Activated CD8-positive, alpha-beta T cell treated with anti-CD3 and anti-CD28 coated beads for 36 hours (primary cell): Measurements from ENCODE around the gene KCP. TPM values are rescaled to one million over a fixed set of nuclear protein-coding genes. Genes with fewer than 3 reads are reported as not detected.

Source experiments
- ATAC-seq: fragments of 200-7000 bp; cut with Tn5 transposase; one replicate; pipeline ENCODE4 v1.10.0; 2021; ENCODE audit warnings: mild to moderate bottlenecking, moderate library complexity
- CTCF ChIA-PET: fragments of 350-600 bp; sonication (Branson Sonifier 250); formaldehyde crosslinking; loops from one replicate; lab custom pipeline; 2021; ENCODE audit warnings: antibody characterized with exemption; lab: Charles Lee
- POLR2A ChIA-PET: fragments of 350-600 bp; sonication (Branson Sonifier 250); formaldehyde crosslinking; loops from one replicate; lab custom pipeline; 2021; ENCODE audit warnings: antibody characterized with exemption; lab: Charles Lee
- DNase-seq: peaks from one replicate; pipeline ENCODE4 v3.0.0-alpha.2; 2020
- H3K27ac Mint-ChIP-seq: one replicate; pipeline ENCODE4 v1.8.0; 2021; ENCODE audit warnings: mild to moderate bottlenecking, mixed read lengths
- H3K27me3 Mint-ChIP-seq: one replicate; pipeline ENCODE4 v1.8.0; 2021; ENCODE audit warnings: mixed read lengths
- H3K36me3 Mint-ChIP-seq: one replicate; pipeline ENCODE4 v1.8.0; 2021; ENCODE audit warnings: low read depth, mixed read lengths
- H3K4me1 Mint-ChIP-seq: one replicate; pipeline ENCODE4 v1.8.0; 2021; ENCODE audit warnings: low read depth, mixed read lengths
- H3K4me3 Mint-ChIP-seq: one replicate; pipeline ENCODE4 v1.8.0; 2021; ENCODE audit warnings: mild to moderate bottlenecking, moderate library complexity, mixed read lengths
- H3K9me3 Mint-ChIP-seq: one replicate; pipeline ENCODE4 v1.8.0; 2021; ENCODE audit warnings: mixed read lengths
- CTCF ChIP-seq: fragments of 200-600 bp; IDR thresholded peaks from one replicate; pipeline ENCODE4 v1.8.0; 2022; ENCODE audit warnings: antibody characterized with exemption, mild to moderate bottlenecking
- intact Hi-C: fragments of 100-400 bp; cut with micrococcal nuclease; formaldehyde crosslinking; loops from one replicate; pipeline ENCODE4 v1.10.0; 2022
- total RNA-seq, 2 experiments: library from RNA; stranded (reverse); gene quantifications; one replicate each; pipeline ENCODE4 v1.2.3, GENCODE V29; 2021

KCP gene
- total RNA-seq, 2 experiments from 2014 or later: not detected

- DNase-seq: no peak
- H3K9me3 Mint-ChIP-seq: no peaks in the 10 kb centered on the region
- H3K36me3 Mint-ChIP-seq: no peaks in the 10 kb centered on the region
- H3K4me1 Mint-ChIP-seq: peaks cover 2% of the 10 kb centered on the region
- H3K27ac Mint-ChIP-seq: no peak overlapping the region
- intact Hi-C loops: no loop called here
- peaks cover 9% of the 10 kb centered on the region for H3K27me3 Mint-ChIP-seq
- ATAC-seq: no peak
- no peak overlapping the region for H3K4me3 Mint-ChIP-seq
- ChIA-PET CTCF (interaction anchor here (1.2 to 8.9 kb wide), 5 partner anchors 12 to 278 kb away, joined by 3 to 100 read pairs (median 21); partner anchors contain the start of gene ATP6V1F), POLR2A (interaction anchor here (0.8 kb wide), 1 partner anchor 16 kb away, joined by 3 read pairs; no protein-coding TSS in a partner anchor)
- no peak for TF ChIP-seq CTCF
Observed at GRCh38 chr7:128885370-128886187, 24.9 kb downstream of the KCP start.

- intact Hi-C loops: no loop called here
- Mint-ChIP-seq H3K27me3 (peaks cover 7% of the 10 kb centered on the region), H3K9me3 (no peaks in the 10 kb centered on the region), H3K4me3 (no peak overlapping the region), H3K4me1 (peaks cover 2% of the 10 kb centered on the region), H3K36me3 (no peaks in the 10 kb centered on the region), H3K27ac (no peak overlapping the region)
- ATAC-seq: no peak
- CTCF ChIA-PET: interaction anchor here (0.9 to 8.9 kb wide), 21 partner anchors 12 to 440 kb away, joined by 3 to 100 read pairs (median 4); partner anchors contain the start of genes ATP6V1F and GARIN1A
- no peak for TF ChIP-seq CTCF
- POLR2A ChIA-PET: interaction anchor here (0.8 to 1.5 kb wide), 2 partner anchors 16 to 24 kb away, joined by 3 to 5 read pairs; no protein-coding TSS in a partner anchor
- DNase-seq: no peak
Observed at GRCh38 chr7:128884561-128885369, 25.7 kb downstream of the KCP start.

- Mint-ChIP-seq H3K9me3 (no peaks in the 10 kb centered on the region), H3K36me3 (no peaks in the 10 kb centered on the region), H3K27me3 (peaks cover 4% of the 10 kb centered on the region), H3K27ac (peak overlapping the region; percentile 32), H3K4me3 (peak overlapping the region; percentile 39), H3K4me1 (peaks cover 2% of the 10 kb centered on the region)
- peak; percentile 95 for TF ChIP-seq CTCF
- ATAC-seq: peak; percentile 82
- peak; percentile 92 for DNase-seq
- CTCF ChIA-PET: interaction anchor here (0.6 to 8.9 kb wide), 63 partner anchors 9 to 459 kb away, joined by 3 to 100 read pairs (median 3); partner anchors contain the start of genes ATP6V1F, CALU and GARIN1A
- intact Hi-C loops: no loop called here
- POLR2A ChIA-PET: interaction anchor here (0.7 to 1.5 kb wide), 4 partner anchors 15 to 116 kb away, joined by 3 to 5 read pairs (median 4); partner anchors contain the start of gene ATP6V1F
Observed at GRCh38 chr7:128883622-128884448, 26.7 kb downstream of the KCP start.

- Mint-ChIP-seq H3K36me3 (no peaks in the 10 kb centered on the region), H3K9me3 (no peaks in the 10 kb centered on the region), H3K4me3 (no peak overlapping the region), H3K27ac (no peak overlapping the region), H3K27me3 (peaks cover 4% of the 10 kb centered on the region), H3K4me1 (peaks cover 2% of the 10 kb centered on the region)
- no peak for DNase-seq
- ChIA-PET POLR2A (interaction anchor here (0.7 to 1.6 kb wide), 2 partner anchors 13 to 19 kb away, joined by 3 to 4 read pairs; partner anchors contain the start of gene ATP6V1F), CTCF (interaction anchor here (1.3 to 8.9 kb wide), 12 partner anchors 10 to 455 kb away, joined by 3 to 100 read pairs (median 16); partner anchors contain the start of gene ATP6V1F)
- intact Hi-C loops: no loop called here
- TF ChIP-seq CTCF: no peak
- no peak for ATAC-seq
Observed at GRCh38 chr7:128882134-128882533, 28.4 kb downstream of the KCP start.
